ENCODE data around the gene ADGRG4.

The ADGRG4 gene

GRCh38 chrX:136405126-136405525 is 104.4 kb downstream of the ADGRG4 start (continued):
- TF ChIP-seq PRDM4 (tag by site-specific recombination; IDR thresholded peaks at IDR 0.05) (no peak), MYNN (tag by site-specific recombination; IDR thresholded peaks at IDR 0.05; ENCODE audit: borderline replicate concordance) (no peak), ZNF521 (tag by site-specific recombination; IDR thresholded peaks at IDR 0.05) (no peak), ZBTB6 (tag by site-specific recombination; IDR thresholded peaks at IDR 0.05) (no peak), MEIS1 (CRISPR knock-in tag; IDR thresholded peaks at IDR 0.05; ENCODE audit: borderline replicate concordance) (no peak), ZSCAN4 (tag by site-specific recombination; IDR thresholded peaks at IDR 0.05) (no peak)

GRCh38 chrX:136417806-136418205 is 117.0 kb downstream of the ADGRG4 start:
- no peaks in the 10 kb centered on the region for H3K36me3 ChIP-seq (ENCODE audit: control insufficient read depth in 2 of 2, insufficient read depth in 1 of 2, low read length in 2 of 2)
- CTCF ChIA-PET = no interaction called here
- TF ChIP-seq KLF10 (tag by site-specific recombination; IDR thresholded peaks at IDR 0.05) = no peak
- no peak for TF ChIP-seq ZNF48 (tag by site-specific recombination; IDR thresholded peaks at IDR 0.05)
- TF ChIP-seq ZNF202 (tag by site-specific recombination; IDR thresholded peaks at IDR 0.05; ENCODE audit: borderline replicate concordance) = no peak
- TF ChIP-seq ZNF514 (tag by site-specific recombination; IDR thresholded peaks at IDR 0.05) = no peak
- TF ChIP-seq OSR2 (tag by site-specific recombination; IDR thresholded peaks at IDR 0.05) = no peak
- TF ChIP-seq ZNF394 (tag by site-specific recombination; IDR thresholded peaks at IDR 0.05; ENCODE audit: borderline replicate concordance) = no peak
- TF ChIP-seq ZNF184 (tag by site-specific recombination; IDR thresholded peaks at IDR 0.05) = no peak
- no peak for TF ChIP-seq ZFP41 (tag by site-specific recombination; IDR thresholded peaks at IDR 0.05; ENCODE audit: borderline replicate concordance)
- TF ChIP-seq ZNF341 (tag by site-specific recombination; IDR thresholded peaks at IDR 0.05; ENCODE audit: low read depth) = no peak
- no peak for TF ChIP-seq ZNF658 (tag by site-specific recombination; IDR thresholded peaks at IDR 0.05)
- POLR2A ChIA-PET = no interaction called here
- no peaks in the 10 kb centered on the region for H3K9me3 ChIP-seq (ENCODE audit: control insufficient read depth, insufficient read depth, low read depth, low read length)
- no peak overlapping the region for H3K4me3 ChIP-seq (ENCODE audit: low read depth, low read length)
- H3K4me1 ChIP-seq (ENCODE audit: control insufficient read depth, insufficient read depth, low read length) = no peaks in the 10 kb centered on the region
- no peak overlapping the region for H3K27ac ChIP-seq (ENCODE audit: extremely low read depth, low read depth, low read length)

GRCh38 chrX:136421338-136421737 is 120.6 kb downstream of the ADGRG4 start:
- ChIA-PET CTCF (no interaction called here), POLR2A (no interaction called here)
- H3K27ac ChIP-seq (ENCODE audit: extremely low read depth, low read depth, low read length) = no peak overlapping the region
- no peaks in the 10 kb centered on the region for H3K36me3 ChIP-seq (ENCODE audit: control insufficient read depth in 2 of 2, insufficient read depth in 1 of 2, low read length in 2 of 2)
- H3K4me3 ChIP-seq (ENCODE audit: low read depth, low read length) = no peak overlapping the region
- no peaks in the 10 kb centered on the region for H3K9me3 ChIP-seq (ENCODE audit: control insufficient read depth, insufficient read depth, low read depth, low read length)
- H3K4me1 ChIP-seq (ENCODE audit: control insufficient read depth, insufficient read depth, low read length) = no peaks in the 10 kb centered on the region
- TF ChIP-seq GLI2 (tag by site-specific recombination; IDR thresholded peaks at IDR 0.05; ENCODE audit: borderline replicate concordance, low read depth) (no peak), ZNF664 (tag by site-specific recombination; IDR thresholded peaks at IDR 0.05) (no peak), ELK4 (IDR thresholded peaks at IDR 0.05; ENCODE audit: borderline replicate concordance, low read depth, low read length) (no peak), ZNF311 (tag by site-specific recombination; IDR thresholded peaks at IDR 0.05; ENCODE audit: borderline replicate concordance) (no peak), BCL11B (tag by site-specific recombination; IDR thresholded peaks at IDR 0.05; ENCODE audit: low read depth) (no peak), ZNF146 (tag by site-specific recombination; IDR thresholded peaks at IDR 0.05) (no peak), ZNF529 (tag by site-specific recombination; IDR thresholded peaks at IDR 0.05; ENCODE audit: insufficient replicate concordance) (no peak), ZXDB (tag by site-specific recombination; IDR thresholded peaks at IDR 0.05) (no peak), MYNN (tag by site-specific recombination; IDR thresholded peaks at IDR 0.05; ENCODE audit: borderline replicate concordance) (no peak), ZNF138 (tag by site-specific recombination; IDR thresholded peaks at IDR 0.05; ENCODE audit: borderline replicate concordance) (no peak), ZNF513 (tag by site-specific recombination; IDR thresholded peaks at IDR 0.05) (no peak), SCRT2 (tag by site-specific recombination; IDR thresholded peaks at IDR 0.05) (no peak)

Data from HEK293 (cell line).